GM19240 (cell line): ENCODE measurements around the gene CCDC197.

Experiments used
- DNase-seq: peaks from one replicate; pipeline ENCODE4 v3.0.0; 2011; ENCODE audit warnings: low spot score; ENCODE audit not compliant: insufficient read length

The CCDC197 gene

GRCh38 chr14:93960774-93961438, 36.2 kb upstream of the CCDC197 start:
- no peak for DNase-seq

GRCh38 chr14:93961620-93962019, 35.5 kb upstream of the CCDC197 start:
- DNase-seq: no peak

GRCh38 chr14:93962701-93963601, 34.1 kb upstream of the CCDC197 start:
- DNase-seq: peak; percentile 45

GRCh38 chr14:93963692-93964091, 33.4 kb upstream of the CCDC197 start:
- DNase-seq: no peak

GRCh38 chr14:93964281-93964680, 32.8 kb upstream of the CCDC197 start:
- no peak for DNase-seq

- DNase-seq: no peak
These were observed 32.2 kb upstream of the CCDC197 start for GRCh38 chr14:93964820-93965286.

GRCh38 chr14:93965287-93965821, 31.7 kb upstream of the CCDC197 start:
- no peak for DNase-seq

GRCh38 chr14:93965946-93966474, 31.1 kb upstream of the CCDC197 start:
- no peak for DNase-seq

- no peak for DNase-seq
These were observed 29.4 kb upstream of the CCDC197 start for GRCh38 chr14:93967637-93968250.

- DNase-seq: no peak
These were observed 27.8 kb upstream of the CCDC197 start for GRCh38 chr14:93969082-93969828.

- no peak for DNase-seq
These were observed 26.5 kb upstream of the CCDC197 start for GRCh38 chr14:93970585-93970964.

- DNase-seq: no peak
These were observed 26.0 kb upstream of the CCDC197 start for GRCh38 chr14:93970965-93971634.

GRCh38 chr14:93971635-93972027, 25.5 kb upstream of the CCDC197 start:
- no peak for DNase-seq

- no peak for DNase-seq
These were observed 24.4 kb upstream of the CCDC197 start for GRCh38 chr14:93972618-93973205.

- no peak for DNase-seq
These were observed 23.5 kb upstream of the CCDC197 start for GRCh38 chr14:93973607-93974006.

- DNase-seq: no peak
These were observed 22.8 kb upstream of the CCDC197 start for GRCh38 chr14:93974299-93974698.

GRCh38 chr14:93974833-93975232, 22.3 kb upstream of the CCDC197 start:
- DNase-seq: no peak

- DNase-seq: no peak
These were observed 21.2 kb upstream of the CCDC197 start for GRCh38 chr14:93975791-93976476.

- no peak for DNase-seq
These were observed 20.5 kb upstream of the CCDC197 start, which contains the start of gene ASB2 for GRCh38 chr14:93976477-93977057. ASB2 (minus strand) TSS chr14:93976570; CDS start chr14:93964539, 12,031 bp downstream.
